ENCODE results near the gene LRRC1.

The LRRC1 gene

DNA sequence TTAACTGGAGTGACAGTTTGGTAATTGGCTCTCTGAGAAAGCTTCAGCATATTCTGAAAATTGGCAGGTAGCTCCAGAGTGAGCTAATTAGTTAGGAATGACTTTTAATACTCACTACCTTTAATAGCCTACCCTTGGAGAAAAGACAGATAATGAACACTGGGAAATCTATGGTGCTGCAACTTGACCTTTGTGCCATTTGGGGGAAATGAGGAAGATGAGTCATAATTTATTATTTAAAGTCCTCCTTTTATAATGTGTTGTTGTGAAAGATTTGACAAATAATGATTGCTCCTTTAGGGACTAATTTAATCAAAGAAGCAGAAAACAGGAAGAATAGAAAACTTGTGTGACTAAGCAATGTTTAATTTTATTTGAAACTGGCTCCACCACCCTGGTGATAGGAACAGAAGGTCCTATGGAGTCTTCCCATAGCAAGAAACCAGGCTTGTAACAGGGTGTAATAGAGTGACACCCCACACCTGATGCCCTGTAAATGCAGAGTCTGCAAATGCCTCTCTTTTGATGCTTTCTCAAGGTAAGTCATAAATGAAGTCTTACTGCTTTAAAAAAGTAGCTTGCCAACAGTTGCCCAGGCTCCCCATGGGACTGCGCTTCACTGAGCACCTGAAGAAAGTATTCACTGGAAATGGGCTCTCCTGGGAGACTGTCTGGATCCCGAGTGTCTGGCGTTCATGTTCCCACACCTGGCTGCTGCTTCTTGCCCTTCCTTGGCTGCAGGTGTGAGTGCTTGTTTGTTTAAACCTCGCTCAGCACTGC is 134.4 kb downstream of the LRRC1 start:
- DNase-seq, result no peak

DNA sequence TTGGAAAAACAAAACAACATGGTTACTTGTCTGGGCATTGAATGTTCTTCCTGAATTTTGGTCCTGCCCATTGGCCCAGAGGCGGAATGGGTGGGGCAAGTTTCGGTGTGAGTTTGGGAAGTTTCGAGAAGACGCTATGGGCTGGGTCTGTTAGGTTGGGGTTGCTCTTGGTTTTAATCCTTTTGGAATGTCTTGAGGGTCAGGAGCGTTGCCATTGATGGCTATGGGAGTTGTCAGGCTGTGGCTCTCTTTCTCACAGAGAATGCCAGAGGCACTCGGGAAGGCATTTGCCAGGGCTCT is 135.0 kb downstream of the LRRC1 start:
- no peak for DNase-seq

DNA sequence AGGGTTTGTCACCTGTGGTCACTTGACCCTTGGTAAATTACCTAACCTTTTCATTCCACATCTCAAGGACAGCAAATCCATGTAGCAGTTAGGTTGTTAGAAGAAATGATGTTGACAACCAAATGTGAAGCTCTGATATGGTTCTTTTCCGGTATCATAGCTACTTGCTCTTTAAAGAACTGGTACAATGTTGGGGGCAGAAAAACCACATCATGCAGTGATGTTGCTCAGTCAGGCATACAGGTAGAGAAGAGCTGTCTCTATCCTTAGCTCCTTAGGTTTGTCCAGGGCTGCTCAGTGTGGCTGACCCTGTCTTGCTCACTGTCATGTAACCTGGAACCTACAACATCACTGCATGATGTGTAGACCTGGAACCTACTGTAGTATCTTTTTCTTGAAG is 135.5 kb downstream of the LRRC1 start:
- DNase-seq, result no peak

DNA sequence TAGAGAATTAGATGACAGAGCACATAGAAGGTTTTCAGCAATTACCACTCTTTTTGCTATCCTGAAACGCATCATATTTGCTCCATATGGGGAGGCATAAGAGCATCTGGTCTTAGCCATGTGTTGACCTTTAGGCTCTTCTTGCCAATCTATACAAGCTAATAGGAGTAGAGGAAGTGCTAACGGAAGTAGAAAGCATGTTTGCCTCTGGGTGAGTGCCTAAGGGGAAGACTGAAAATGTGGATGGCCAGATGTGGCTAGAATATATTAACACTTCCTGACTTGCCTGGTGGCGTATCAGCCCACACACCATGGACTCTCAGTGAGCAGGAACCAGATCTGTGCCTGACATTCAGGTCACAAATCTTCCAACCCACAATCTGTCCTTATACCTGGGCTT is 136.3 kb downstream of the LRRC1 start:
- DNase-seq, result no peak

DNA sequence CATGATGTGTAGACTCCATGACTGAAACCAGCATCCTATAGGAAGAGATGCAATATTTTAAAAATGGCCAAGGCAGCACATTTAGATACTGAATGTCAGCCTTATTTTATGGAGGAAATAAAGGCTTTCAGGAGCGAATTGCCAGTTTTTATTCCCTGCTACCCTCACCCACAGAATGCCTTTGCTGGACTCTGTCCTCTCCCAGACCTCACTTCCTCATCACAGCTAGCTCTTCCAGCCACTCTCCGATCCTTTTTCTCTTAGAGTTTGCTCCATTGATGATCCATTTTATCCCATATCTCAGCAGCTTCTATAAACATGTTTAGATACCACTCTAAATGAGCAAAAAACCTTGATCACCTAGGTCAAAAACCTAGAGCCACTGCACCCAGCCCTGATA is 137.7 kb downstream of the LRRC1 start:
- DNase-seq, result no peak

GRCh38 chr6:53934023-53934422 is 139.2 kb downstream of the LRRC1 start:
- DNase-seq, result no peak

- DNase-seq, result no peak
Observed at GRCh38 chr6:53937461-53937860, 142.7 kb downstream of the LRRC1 start.

- DNase-seq, result no peak
Observed at GRCh38 chr6:53938810-53939209, 144.0 kb downstream of the LRRC1 start.

- DNase-seq, result no peak
Observed at GRCh38 chr6:53939830-53940229, 145.0 kb downstream of the LRRC1 start.

- DNase-seq, result peak; percentile 81
Observed at GRCh38 chr6:53943395-53943794, 148.6 kb downstream of the LRRC1 start.

- DNase-seq, result no peak
Observed at GRCh38 chr6:53944091-53944490, 149.3 kb downstream of the LRRC1 start.

- peak; percentile 36 for DNase-seq
Observed at GRCh38 chr6:53944543-53944942, 149.7 kb downstream of the LRRC1 start.

- no peak for DNase-seq
Observed at GRCh38 chr6:53945765-53946407, 151.1 kb downstream of the LRRC1 start.

DNA sequence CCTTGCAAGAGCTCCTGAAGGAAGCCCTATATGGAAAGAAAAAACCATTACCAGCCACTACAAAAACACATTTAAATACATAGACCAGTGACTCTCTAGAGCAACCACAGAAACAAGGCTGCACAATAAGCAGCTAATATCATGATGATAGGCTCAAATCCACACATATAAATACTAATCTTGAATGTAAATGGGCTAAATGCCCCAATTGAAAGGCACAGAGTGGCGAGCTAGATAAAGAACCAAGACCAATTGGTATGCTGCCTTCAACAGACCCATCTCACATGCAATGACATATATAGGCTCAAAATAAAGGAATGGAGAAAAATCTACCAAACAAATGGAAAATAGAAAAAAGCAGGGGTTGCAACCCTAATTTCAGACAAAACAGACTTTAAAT is 153.0 kb downstream of the LRRC1 start:
- no peak for DNase-seq

- DNase-seq, result no peak
Observed at GRCh38 chr6:53951383-53951782, 156.6 kb downstream of the LRRC1 start.

- peak; percentile 84 for DNase-seq
Observed at GRCh38 chr6:53956068-53956711, 161.4 kb downstream of the LRRC1 start.

GRCh38 chr6:53956804-53957203 is 162.0 kb downstream of the LRRC1 start:
- DNase-seq, result no peak

- no peak for DNase-seq
Observed at GRCh38 chr6:53959717-53960116, 164.9 kb downstream of the LRRC1 start.

DNA sequence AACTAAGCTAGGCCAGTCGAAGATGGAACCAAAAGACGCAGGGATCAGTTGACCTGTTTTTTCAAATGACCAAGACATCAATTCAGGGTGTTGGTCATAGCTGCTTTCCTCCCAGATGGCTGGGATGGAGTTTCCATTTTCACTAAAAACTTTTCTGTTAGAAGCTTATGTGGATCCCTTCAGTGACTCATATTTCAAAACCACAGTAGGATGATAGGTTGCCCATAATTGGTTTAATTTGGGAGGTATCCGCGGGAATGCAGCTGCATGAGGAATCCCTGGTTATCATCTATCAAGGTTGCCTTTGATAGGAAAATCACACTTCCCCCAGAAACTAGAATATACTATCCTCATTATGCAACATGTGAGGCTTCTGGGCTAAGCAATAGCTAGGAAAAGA is 165.5 kb downstream of the LRRC1 start:
- no peak for DNase-seq

GRCh38 chr6:53961679-53962370 is 167.0 kb downstream of the LRRC1 start:
- DNase-seq, result no peak

GRCh38 chr6:53962646-53963045 is 167.8 kb downstream of the LRRC1 start:
- DNase-seq, result no peak

- no peak for DNase-seq
Observed at GRCh38 chr6:53967415-53967814, 172.6 kb downstream of the LRRC1 start.
